ENCODE data around the gene AIG1. TPM values are rescaled to one million over a fixed set of nuclear protein-coding genes. Genes with fewer than 3 reads are reported as not detected.
A peak's percentile ranks its signal among the peaks of the same experiment; 100 is the strongest.

The AIG1 gene
- total RNA-seq, 1 donor from 2014 or later = 35.2 TPM

- DNase-seq (ENCODE audit: low read depth) (no peak), FAIRE-seq (peak; percentile 20)
- H3K4me2 ChIP-seq (ENCODE audit: low read length) = no peak overlapping the region
- Mint-ChIP-seq H3K4me1 (ENCODE audit: low read depth, unreplicated experiment) (peaks cover 30% of the 10 kb centered on the region), H3K36me3 (ENCODE audit: low read depth, unreplicated experiment) (peaks cover 1% of the 10 kb centered on the region), H3K27ac (ENCODE audit: unreplicated experiment) (no peak overlapping the region), H3K27me3 (ENCODE audit: low read depth, unreplicated experiment) (no peaks in the 10 kb centered on the region), H3K9me3 (ENCODE audit: unreplicated experiment) (no peaks in the 10 kb centered on the region), H3K4me3 (ENCODE audit: unreplicated experiment) (no peak overlapping the region)
- H3K27me3 ChIP-seq (ENCODE audit: insufficient read depth, low read length) = no peaks in the 10 kb centered on the region
- TF ChIP-seq EZH2 (IDR thresholded peaks at IDR 0.05; ENCODE audit: insufficient read depth, low read length) (no peak), CTCF (IDR thresholded peaks at IDR 0.05; ENCODE audit: insufficient read depth, low read depth, low read length) (no peak)
- H2AFZ ChIP-seq (ENCODE audit: low read depth, low read length) = no peak overlapping the region
- H3K9ac ChIP-seq (ENCODE audit: low read length) = no peak overlapping the region
- H3K79me2 ChIP-seq (ENCODE audit: insufficient read depth, low read length) = no peaks in the 10 kb centered on the region
- no peak overlapping the region for H3K27ac ChIP-seq (ENCODE audit: low read depth, low read length)
- H3K4me3 ChIP-seq (ENCODE audit: insufficient read depth, low read depth, low read length) = no peak overlapping the region
- no peaks in the 10 kb centered on the region for H3K9me3 ChIP-seq (ENCODE audit: insufficient read depth, low read depth, low read length)
- H3K36me3 ChIP-seq (ENCODE audit: insufficient read depth, low read length) = no peaks in the 10 kb centered on the region
- H4K20me1 ChIP-seq (ENCODE audit: insufficient read depth, low read length) = no peaks in the 10 kb centered on the region
- H3K4me1 ChIP-seq (ENCODE audit: insufficient read depth, low read length) = peaks cover 11% of the 10 kb centered on the region
Observed at GRCh38 chr6:143109196-143109595, 48.5 kb downstream of the AIG1 start.

GRCh38 chr6:143110572-143110971 is 49.9 kb downstream of the AIG1 start:
- FAIRE-seq (peak; percentile 45), DNase-seq (ENCODE audit: low read depth) (peak; percentile 78)
- Histone ChIP-seq H3K4me2 (ENCODE audit: low read length) (peak overlapping the region; percentile 49), H3K27ac (ENCODE audit: low read depth, low read length) (no peak overlapping the region), H2AFZ (ENCODE audit: low read depth, low read length) (no peak overlapping the region), H3K9me3 (ENCODE audit: insufficient read depth, low read depth, low read length) (no peaks in the 10 kb centered on the region), H3K9ac (ENCODE audit: low read length) (no peak overlapping the region), H3K27me3 (ENCODE audit: insufficient read depth, low read length) (no peaks in the 10 kb centered on the region), H3K79me2 (ENCODE audit: insufficient read depth, low read length) (no peaks in the 10 kb centered on the region), H3K36me3 (ENCODE audit: insufficient read depth, low read length) (no peaks in the 10 kb centered on the region), H4K20me1 (ENCODE audit: insufficient read depth, low read length) (no peaks in the 10 kb centered on the region), H3K4me3 (ENCODE audit: insufficient read depth, low read depth, low read length) (no peak overlapping the region), H3K4me1 (ENCODE audit: insufficient read depth, low read length) (peaks cover 8% of the 10 kb centered on the region)
- TF ChIP-seq CTCF (IDR thresholded peaks at IDR 0.05; ENCODE audit: insufficient read depth, low read depth, low read length) = no peak
- TF ChIP-seq EZH2 (IDR thresholded peaks at IDR 0.05; ENCODE audit: insufficient read depth, low read length) = no peak
- Mint-ChIP-seq H3K27me3 (ENCODE audit: low read depth, unreplicated experiment) (no peaks in the 10 kb centered on the region), H3K36me3 (ENCODE audit: low read depth, unreplicated experiment) (peaks cover 1% of the 10 kb centered on the region), H3K4me3 (ENCODE audit: unreplicated experiment) (peak overlapping the region; percentile 1), H3K4me1 (ENCODE audit: low read depth, unreplicated experiment) (peaks cover 30% of the 10 kb centered on the region), H3K9me3 (ENCODE audit: unreplicated experiment) (no peaks in the 10 kb centered on the region), H3K27ac (ENCODE audit: unreplicated experiment) (no peak overlapping the region)

DNA sequence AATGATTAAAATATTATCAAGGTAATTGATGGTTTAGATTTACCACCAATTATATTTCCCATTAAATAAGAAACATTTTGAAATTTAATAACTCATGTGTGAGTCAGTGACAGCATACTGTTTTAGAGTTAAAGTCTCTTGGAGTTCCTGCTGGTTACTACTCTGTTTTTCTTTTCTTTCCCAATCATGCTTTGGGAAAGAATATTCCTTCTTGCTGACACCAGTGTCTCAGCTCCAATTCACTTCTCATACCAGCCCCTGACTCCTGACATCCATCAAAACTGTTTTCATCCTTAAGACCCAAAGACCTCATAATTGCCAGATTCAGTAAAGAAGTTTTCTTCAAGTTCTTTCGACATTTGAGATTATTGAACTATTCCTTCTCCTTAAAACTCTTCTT is 50.3 kb downstream of the AIG1 start:
- Mint-ChIP-seq H3K27ac (ENCODE audit: unreplicated experiment) (no peak overlapping the region), H3K36me3 (ENCODE audit: low read depth, unreplicated experiment) (peaks cover 1% of the 10 kb centered on the region), H3K4me1 (ENCODE audit: low read depth, unreplicated experiment) (peaks cover 30% of the 10 kb centered on the region), H3K4me3 (ENCODE audit: unreplicated experiment) (no peak overlapping the region), H3K27me3 (ENCODE audit: low read depth, unreplicated experiment) (no peaks in the 10 kb centered on the region), H3K9me3 (ENCODE audit: unreplicated experiment) (peaks cover under 1% of the 10 kb centered on the region)
- FAIRE-seq (no peak), DNase-seq (ENCODE audit: low read depth) (peak; percentile 22)
- Histone ChIP-seq H3K4me1 (ENCODE audit: insufficient read depth, low read length) (peaks cover 8% of the 10 kb centered on the region), H3K9ac (ENCODE audit: low read length) (no peak overlapping the region), H3K4me2 (ENCODE audit: low read length) (peak overlapping the region; percentile 40), H3K27me3 (ENCODE audit: insufficient read depth, low read length) (no peaks in the 10 kb centered on the region), H3K27ac (ENCODE audit: low read depth, low read length) (peak overlapping the region; percentile 22), H3K4me3 (ENCODE audit: insufficient read depth, low read depth, low read length) (no peak overlapping the region), H3K9me3 (ENCODE audit: insufficient read depth, low read depth, low read length) (no peaks in the 10 kb centered on the region), H3K79me2 (ENCODE audit: insufficient read depth, low read length) (no peaks in the 10 kb centered on the region), H4K20me1 (ENCODE audit: insufficient read depth, low read length) (no peaks in the 10 kb centered on the region), H2AFZ (ENCODE audit: low read depth, low read length) (no peak overlapping the region), H3K36me3 (ENCODE audit: insufficient read depth, low read length) (no peaks in the 10 kb centered on the region)
- TF ChIP-seq EZH2 (IDR thresholded peaks at IDR 0.05; ENCODE audit: insufficient read depth, low read length) (no peak), CTCF (IDR thresholded peaks at IDR 0.05; ENCODE audit: insufficient read depth, low read depth, low read length) (no peak)
